ENCODE data around the gene CACTIN.

Gene CACTIN

DNA sequence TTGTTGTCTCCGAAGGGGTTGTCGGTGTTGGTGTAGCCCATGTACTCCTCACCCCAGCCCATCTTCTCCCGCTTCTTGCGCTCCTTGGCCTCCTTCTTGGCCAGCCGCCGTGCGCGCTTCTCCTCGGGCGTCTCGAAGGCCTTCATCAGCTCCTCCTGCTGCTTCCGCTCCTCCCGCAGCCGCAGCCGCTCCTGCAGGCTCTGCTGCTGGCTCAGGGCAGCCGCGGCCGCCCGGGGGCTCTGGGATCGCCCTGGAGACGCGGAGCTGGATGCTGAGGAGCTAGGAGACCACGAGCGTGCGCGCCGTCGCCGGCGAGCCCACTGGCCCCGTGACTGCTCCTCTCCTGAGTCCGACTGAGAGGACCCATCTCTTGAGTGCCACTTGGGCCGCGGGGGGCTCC is 2.9 kb downstream of the CACTIN start:
- DNase-seq, result no peak

DNA sequence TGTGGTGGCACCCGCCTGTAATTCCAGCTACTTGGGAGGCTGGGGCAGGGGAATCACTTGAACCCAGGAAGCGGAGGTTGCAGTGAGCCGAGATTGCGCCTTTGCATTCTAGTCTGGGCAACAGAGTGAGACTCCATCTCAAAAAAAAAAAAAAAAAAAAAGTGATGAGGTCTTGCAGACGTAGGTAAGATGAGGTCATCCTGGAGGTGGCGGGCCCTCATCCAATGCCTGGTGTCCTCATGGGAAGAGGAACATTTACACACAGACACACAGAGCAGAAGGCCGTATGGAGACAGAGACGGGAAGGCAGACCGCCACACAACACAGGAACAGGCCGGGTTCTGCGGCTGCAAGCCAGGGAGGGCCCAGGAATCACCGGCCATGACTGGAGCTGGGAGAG is 4.4 kb downstream of the CACTIN start:
- no peak for DNase-seq

GRCh38 chr19:3621689-3622088 is 4.9 kb downstream of the CACTIN start:
- DNase-seq, result no peak

GRCh38 chr19:3620817-3621547 is 5.6 kb downstream of the CACTIN start:
- no peak for DNase-seq

DNA sequence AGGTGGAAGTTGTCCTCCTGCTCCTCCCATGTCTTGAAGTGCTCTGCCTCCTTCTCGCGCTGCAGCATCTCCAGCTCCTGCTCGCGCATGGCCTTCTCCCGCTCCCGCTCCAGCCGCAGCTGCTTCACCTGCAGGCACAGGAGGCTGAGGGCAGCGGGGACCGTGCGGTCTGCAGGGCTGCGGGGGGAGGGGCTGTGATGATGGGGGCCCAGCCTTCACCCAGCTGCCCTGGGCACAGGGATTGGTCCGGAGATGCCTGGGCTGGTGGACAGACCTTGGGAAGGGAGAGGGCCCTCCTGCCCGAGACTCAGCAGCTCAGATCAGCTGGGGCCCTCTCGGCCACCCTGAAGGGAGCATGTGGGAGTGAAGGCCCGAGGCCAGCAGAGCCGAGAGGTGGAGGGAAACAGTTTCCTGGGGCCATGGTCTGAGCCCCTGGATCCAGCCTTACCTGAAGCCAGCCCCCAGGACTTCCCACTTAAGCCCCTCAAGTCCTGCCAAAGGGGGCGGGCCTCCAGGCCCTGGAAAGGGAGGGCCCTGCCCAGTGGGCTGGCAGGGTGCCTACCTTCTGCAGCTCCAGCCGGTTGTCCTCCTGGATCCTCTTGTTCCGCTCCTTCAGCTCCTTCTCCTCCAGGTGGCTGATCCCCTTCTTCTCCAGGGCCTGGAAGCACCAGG is 6.3 kb downstream of the CACTIN start:
- no peak for DNase-seq

- no peak for DNase-seq
Observed at GRCh38 chr19:3619631-3620012, 7.0 kb downstream of the CACTIN start.

DNA sequence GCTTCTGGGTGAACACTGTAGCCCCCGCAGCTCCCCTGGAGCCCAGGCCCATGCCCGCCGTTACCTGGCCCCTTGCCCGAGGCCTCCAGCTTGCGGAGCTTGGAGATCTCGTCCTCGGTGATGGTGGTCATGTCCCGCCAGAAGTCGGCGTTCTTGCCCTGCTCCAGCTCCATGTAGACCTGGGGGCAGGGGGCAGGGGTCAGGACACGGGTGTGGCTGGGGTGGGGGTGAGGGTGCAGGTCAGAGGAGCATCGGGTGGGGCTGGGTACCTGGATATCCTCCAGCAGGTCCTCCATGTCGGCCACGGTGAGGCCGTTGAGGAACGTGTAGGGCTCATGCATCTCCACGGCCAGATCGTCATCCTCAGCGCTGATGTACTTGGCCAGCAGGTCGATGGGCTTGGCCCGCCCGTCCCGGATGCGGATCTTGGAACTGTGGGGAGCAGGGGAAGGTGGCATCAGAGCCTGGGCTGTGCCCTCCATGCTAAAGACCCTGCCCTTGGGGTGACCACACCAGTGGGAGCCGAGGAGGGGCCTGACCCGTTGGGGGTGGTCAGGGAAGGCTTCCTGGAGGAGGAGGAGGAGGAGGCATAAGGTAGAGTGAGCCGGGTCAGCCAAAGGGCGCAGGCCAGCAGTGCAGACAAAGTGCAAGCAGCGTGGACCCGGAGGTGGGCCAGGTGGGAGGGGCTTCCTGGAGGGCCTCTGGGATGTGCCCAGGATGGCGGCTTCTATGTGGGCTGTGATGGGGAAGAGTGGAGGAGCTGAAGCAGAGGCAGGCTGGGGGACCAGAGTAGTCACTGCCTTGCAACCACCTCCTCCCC is 7.6 kb downstream of the CACTIN start:
- DNase-seq, result no peak

- peak; percentile 64 for DNase-seq
Observed at GRCh38 chr19:3618144-3618810, 8.3 kb downstream of the CACTIN start.

DNA sequence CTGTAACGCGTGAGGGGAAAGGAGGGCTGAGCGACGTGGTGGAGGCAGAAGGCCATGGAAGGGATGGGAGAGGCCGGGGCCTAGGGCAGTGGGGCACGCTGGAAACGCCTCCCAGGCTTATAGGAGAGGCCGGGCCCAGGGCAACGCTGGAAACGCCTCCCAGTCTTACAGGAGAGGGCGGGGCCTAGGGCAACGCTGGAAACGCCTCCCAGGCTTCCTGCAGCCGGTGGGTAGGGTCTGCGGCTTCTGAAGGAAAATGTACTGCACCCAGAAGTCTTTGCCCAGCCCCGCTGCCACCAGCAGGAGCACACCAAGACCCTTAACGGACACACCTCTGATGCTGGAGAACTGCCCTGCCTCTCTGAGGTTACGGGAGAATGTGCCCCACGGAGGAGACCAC is 9.1 kb downstream of the CACTIN start:
- peak; percentile 86 for DNase-seq

- no peak for DNase-seq
Observed at GRCh38 chr19:3615524-3616135, 11.0 kb downstream of the CACTIN start.

GRCh38 chr19:3614858-3615505 is 11.6 kb downstream of the CACTIN start:
- no peak for DNase-seq

DNA sequence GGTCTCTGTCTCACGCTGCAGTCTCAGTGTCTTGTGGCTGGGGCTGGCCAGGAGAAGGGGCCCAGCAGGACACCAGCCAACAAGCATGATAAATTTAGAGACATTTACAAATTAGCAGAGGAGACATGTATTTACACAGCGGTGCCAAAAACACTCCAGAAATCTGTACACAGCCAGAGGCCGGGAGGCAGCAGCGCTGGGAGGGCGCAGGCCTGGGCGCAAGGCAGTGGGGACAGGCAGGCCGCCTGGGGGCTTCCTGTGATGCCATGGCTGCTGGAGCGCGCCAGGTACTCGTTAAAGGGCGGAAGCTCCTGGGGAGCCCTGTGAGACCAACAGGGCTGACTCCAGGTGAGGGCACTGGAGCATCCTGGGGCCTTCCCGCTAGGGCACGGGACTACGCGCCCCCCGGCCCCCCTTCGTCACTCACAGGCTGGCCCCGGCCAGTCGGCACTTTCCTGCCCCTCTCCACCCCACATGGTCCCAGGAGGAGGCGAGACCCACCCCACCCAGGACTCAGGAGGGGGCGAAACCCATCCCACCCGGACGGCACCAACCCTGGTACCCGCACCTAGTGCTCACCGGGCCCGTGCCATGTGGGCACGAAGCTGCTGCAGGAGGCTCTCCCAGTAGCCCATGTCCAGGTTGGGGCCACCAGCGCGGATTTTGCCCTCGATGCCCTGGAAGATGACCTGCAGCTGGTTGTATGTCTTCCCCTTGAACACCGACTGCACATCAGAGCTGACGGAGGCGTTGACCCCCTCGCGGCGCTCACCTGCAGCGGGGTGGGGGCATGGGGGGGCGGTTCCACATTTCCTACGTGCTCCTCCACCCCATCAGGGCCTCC is 12.6 kb downstream of the CACTIN start:
- DNase-seq, result no peak

DNA sequence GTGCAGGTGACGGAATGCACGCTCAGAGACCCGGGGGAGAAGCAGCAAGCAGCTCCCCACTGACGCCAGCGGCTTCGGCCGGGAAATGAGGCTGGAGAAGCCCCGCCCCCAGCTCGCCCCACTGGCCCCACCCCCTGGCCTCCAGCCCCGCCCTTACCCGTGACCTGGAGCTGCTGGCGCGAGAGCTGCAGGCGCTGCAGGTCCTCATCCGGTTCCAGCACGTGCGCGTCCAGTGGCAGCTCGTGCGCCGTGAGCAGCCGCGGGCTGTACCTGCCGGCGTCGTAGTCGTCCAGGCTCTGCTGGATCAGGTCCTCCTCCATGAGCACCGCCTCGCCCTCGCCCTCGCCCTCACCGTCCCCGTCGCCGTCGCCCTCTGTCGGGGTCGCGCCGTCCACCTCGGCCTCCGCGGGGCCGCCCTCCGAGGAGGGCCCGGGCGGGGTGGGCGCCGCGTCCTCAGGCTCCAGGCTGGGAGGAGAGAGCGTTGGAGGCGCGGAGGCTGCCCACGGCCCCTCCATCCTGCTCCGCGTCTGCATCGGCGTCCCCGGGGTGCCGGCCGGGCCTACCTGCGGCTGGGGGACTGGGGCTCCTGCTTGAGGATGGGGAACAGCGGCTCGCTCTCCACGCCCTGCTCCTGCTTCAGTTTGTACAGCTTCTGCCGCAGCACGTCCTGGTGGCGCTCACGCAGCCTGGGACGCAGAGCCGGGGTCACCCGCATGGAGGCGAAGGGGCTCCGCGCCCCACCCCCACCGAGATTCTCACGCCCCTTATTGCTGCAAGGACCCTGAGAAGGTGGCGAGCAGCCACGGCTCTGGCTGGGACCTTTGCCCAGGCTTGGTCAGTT is 13.5 kb downstream of the CACTIN start:
- DNase-seq, result no peak

- no peak for DNase-seq
Observed at GRCh38 chr19:3612330-3612729, 14.3 kb downstream of the CACTIN start.

- no peak for DNase-seq
Observed at GRCh38 chr19:3611841-3612240, 14.7 kb downstream of the CACTIN start.

- DNase-seq, result no peak
Observed at GRCh38 chr19:3610745-3611717, 15.6 kb downstream of the CACTIN start.

- DNase-seq, result peak; percentile 56
Observed at GRCh38 chr19:3609779-3610719, 16.5 kb downstream of the CACTIN start.

Data from hematopoietic multipotent progenitor cell treated with erythropoietin and hydrocortisone succinate and interleukin-3 and kit ligand, for 4 days (in vitro differentiated cells).